Stimulated activated CD8-positive, alpha-beta memory T cell treated with anti-CD3 and anti-CD28 coated beads, Interleukin-7, amount 100 ng/mL, for 48 hours (primary cell): ENCODE data around the gene SNX33.

Experiments
- DNase-seq, 2 donors: peaks; one replicate each; pipeline ENCODE4 v3.0.0-alpha.2; 2020; ENCODE audit warnings: low read depth in 1 of 2; ENCODE audit errors: extremely low read depth in 1 of 2

SNX33 gene

GRCh38 chr15:75641179-75641503, 6.6 kb upstream of the SNX33 start:
- DNase-seq, result no peak

GRCh38 chr15:75641603-75642002, 6.1 kb upstream of the SNX33 start:
- no peak for DNase-seq

GRCh38 chr15:75644376-75644775, 3.3 kb upstream of the SNX33 start:
- no peak for DNase-seq

DNA sequence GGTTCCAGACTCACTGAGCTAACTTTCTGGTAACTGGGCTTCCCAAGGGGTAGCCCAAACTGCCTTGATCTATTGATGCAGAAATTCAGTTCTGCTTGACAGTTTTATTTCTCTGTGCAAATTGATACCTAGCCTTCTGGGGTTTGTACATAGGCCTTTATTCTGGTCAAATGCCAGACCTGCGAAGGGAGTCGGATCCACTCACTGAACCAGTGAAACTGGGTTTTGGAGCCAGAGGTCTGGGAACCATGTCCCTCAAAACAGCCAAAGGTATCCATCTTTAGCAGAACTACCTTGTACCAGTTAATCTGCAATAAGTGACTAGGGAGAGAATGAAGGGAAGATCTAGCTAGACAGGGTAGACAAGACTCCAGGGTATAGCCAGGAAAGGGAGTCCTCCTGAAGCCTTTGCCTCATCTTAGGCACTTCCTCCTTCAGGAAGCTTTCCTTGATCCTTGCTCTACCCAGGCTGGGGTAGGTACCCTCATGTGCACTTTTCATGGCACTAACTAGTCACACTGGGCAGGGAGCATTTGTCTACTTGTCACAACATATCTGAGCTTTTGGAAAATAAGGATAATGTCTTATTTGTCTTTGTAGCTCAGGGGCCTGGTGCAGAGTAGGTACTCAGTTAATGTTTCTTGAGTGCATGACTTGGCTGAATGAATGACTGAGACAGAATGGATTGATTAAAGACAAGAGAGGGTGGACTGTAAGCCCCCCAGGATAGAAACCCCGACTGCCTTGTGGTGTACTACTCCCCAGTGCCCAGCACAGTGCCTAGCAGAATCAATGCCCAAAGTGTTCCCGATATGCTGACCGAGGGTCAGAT, 1.4 kb upstream of the SNX33 start:
- no peak for DNase-seq

- DNase-seq, result no peak
These were observed 758 bp upstream of the SNX33 start for GRCh38 chr15:75646944-75647364.

GRCh38 chr15:75648156-75649000, 666 bp downstream of the SNX33 start:
- DNase-seq, result no peak

DNA sequence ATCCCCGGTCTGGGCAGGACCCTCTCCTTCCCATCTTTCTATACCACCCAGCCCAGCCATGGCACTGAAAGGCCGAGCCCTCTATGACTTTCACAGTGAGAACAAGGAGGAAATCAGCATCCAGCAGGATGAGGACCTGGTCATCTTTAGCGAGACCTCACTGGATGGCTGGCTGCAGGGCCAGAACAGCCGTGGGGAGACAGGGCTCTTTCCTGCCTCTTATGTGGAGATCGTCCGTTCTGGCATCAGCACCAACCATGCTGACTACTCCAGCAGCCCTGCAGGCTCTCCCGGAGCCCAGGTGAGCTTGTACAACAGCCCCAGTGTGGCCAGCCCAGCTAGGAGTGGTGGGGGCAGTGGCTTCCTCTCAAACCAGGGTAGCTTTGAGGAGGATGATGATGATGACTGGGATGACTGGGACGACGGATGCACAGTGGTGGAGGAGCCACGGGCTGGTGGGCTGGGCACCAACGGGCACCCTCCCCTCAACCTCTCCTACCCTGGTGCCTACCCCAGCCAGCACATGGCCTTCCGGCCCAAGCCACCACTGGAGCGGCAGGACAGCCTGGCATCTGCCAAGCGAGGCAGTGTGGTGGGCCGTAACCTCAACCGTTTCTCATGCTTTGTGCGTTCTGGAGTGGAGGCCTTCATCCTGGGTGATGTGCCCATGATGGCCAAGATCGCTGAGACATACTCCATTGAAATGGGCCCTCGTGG, 1.5 kb downstream of the SNX33 start:
- DNase-seq, result no peak

GRCh38 chr15:75649848-75650247, 2.1 kb downstream of the SNX33 start:
- no peak for DNase-seq

DNA sequence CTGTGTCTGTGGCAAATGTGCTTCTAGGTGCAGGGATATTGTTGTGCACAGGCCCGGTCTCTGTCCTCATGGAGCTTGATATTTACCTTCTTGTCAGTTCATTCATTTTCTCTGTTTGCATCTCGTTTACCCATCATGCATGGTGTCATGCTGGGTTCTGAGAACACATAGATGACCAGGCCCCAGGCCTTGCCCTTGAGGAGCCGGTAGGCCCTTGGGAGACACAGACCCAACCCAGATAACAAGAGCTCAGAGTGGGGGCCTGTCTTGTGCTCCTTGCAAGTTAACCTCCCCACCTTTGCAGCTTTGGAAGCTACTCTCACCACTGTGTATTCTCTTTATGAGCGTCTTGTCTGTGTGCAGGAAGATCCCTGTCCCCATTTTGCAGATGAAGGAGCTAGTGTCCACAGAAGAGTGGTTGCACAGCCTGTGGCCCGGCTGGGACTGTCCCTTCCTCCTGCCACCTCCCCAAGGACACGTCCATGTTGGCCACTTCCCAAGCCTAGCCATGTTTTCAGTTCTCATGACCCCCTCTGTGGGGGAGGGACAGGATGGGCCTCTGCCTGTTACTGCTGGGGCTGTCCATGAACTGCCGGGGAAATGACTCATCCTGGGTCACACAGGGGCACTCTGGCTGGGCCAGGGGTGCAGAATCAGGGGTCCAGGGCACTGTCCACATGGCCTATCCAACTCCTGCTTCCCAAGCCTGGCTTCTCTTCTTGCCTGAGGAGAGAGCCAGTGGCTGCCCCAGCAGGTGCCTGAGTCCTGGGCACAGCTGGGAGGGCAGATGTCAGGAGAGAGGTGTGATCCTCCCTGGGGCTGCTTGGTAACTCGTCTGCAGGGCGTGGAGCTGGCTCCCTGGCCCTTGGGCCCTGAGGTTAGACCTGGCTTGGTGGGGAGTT, 3.4 kb downstream of the SNX33 start:
- DNase-seq, result no peak

DNA sequence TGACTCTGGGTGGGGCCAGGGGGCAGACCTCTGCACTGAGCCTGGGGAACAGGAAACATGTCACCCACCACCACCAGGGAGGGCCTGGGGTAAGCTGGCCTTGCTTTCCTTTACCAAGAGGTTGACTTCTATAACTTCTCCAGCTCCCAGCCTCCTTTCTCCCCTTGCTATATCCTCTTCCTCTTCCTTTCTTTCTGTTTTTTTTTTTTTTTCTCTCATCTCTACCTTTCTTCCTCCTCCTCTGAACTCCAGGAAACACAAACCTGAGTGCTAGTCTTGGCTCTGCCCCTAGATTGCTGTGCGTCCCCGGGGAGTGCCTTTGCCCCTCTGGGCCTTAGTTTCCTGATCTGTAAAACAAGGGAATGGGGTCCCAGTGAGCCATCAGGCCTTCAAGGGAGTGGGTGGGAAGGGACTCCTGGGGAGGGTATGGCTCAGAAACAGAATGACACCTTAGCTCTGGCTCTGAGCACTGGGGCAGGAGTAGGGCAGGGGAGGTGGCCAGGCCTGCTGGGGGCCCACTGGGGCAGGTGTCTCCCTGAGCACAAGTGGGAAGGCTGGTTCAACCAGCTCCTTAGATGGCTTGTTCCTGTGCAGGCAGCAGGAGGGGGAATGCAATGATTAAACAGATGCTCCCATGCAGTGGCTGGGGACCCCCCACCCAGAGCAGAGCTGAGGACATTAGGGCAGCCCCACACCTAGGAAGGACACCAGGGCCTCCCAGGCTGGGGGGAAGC, 4.3 kb downstream of the SNX33 start:
- no peak for DNase-seq

- no peak for DNase-seq
These were observed 5.7 kb downstream of the SNX33 start for GRCh38 chr15:75653347-75653913.

- no peak for DNase-seq
These were observed 6.6 kb downstream of the SNX33 start for GRCh38 chr15:75654201-75654907.

DNA sequence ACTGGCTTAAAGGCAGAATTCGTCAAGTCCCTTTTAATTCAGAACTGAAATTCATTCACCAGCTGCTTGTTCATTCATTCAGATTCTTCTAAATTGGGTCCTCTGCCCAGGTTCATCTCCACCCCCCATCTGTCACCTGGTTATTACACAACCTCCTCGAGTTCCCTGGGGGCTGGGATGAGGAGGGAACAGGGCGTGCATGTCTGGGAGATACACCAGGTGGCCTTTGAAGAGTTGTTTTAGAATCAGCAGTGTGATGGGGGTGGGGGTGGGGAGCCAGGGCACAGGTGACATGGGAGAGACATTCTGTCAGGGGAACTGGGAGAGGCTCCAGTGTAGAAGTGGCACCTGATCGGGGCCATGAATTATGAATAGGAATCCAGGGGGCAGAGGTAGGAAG, 8.2 kb downstream of the SNX33 start:
- no peak for DNase-seq

DNA sequence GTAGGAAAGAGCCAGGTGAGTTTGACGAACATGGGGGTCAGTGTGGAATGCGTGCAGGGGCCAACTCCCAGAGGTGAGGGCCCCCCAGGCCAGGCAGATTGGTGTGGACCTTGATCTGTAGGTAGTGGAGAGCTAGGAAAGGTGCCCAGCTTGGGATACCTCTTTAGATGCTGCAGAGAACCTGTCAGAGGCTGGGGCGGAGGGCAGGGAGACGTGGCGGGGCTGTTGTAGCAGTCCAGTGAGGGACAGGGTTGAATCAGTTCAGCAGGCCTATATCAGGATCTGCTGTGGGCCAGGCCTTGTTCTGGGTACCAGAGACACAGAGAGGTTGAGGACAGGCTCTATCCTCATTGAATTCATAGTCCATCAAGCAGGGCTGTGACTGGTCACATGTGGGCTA, 8.6 kb downstream of the SNX33 start:
- DNase-seq, result no peak

DNA sequence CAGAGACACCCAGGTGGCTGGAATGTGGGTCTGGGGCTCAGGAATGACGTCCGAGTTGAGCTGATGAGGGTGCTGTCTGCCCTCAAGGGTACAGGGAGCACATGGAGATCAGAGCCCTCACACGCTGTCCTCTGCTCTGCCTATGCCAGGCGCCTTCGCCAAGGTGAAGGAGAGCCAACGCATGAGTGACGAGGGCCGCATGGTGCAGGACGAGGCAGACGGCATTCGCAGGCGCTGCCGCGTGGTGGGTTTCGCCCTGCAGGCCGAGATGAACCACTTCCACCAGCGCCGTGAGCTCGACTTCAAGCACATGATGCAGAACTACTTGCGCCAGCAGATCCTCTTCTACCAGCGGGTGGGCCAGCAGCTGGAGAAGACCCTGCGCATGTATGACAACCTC, 9.1 kb downstream of the SNX33 start:
- DNase-seq, result no peak

DNA sequence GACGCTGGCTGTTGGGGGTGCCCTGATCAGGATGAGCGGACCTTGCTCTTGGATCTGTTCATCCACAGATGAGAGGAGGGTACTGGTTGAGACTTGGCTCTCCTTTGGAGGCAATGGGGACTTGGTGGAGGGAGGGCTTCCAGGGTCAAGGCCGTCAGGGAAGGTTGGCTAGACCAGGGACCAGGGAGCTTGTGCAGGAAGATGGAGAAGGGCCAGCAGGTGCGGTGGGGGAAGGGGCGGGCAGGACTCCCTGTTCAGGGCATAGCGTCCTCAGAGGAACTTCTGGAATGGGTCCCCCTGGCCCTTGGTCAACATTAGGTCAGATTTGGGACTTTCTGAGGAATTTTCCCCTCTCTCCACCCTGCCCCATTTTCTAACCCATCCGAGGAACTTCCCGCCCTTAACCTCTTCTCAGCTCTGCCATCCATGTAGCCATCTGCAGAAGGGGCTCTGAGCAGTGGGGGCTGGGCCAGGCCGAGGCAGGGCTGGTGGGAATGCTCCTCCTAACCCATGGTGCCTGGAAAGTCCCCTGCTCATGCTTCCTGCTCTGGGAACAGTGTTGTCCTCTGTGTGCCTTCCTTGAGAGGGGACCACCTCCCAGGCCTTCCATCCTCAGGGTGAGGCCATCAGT, 11.5 kb downstream of the SNX33 start:
- DNase-seq, result no peak

DNA sequence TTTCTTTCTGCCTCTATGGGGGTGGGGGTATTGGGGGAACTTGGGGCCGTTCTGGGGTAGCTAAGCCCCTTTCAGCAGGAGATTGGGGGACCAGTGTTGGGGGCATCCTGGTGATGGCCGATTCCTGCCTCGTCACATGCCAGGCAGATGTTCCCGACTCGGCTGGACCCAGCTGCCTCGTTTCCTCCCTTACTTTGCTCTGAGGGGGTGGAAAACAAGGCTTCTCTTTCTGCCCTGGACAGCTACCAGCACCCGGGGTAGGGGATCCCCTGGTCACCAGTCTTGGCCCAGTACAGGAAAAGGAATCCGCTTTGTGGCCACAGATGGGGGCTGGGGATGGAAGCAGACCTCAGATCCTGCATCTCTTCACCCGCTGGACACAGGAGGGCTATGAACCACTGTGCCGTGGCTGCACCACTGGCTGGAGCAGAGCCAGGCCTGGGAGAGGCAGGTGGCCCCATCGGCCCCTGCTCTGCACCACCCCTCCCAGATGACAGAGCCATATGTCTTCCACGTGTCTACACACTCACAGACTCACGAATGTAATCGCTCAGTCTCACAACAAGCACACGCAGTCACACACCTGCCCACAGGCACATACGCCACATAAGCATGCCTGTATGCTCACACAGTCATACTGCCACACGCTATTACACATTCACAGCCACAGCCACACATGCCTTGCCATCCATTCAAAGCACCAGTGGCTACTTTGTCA, 12.4 kb downstream of the SNX33 start:
- no peak for DNase-seq
